ENCODE data around the gene TPPP. TPM values are rescaled to one million over a fixed set of nuclear protein-coding genes. Genes with fewer than 3 reads are reported as not detected.
A peak's percentile ranks its signal among the peaks of the same experiment; 100 is the strongest.

The TPPP gene
- total RNA-seq, 2 donors from 2014 or later = 0.05 TPM; not detected in 1

DNA sequence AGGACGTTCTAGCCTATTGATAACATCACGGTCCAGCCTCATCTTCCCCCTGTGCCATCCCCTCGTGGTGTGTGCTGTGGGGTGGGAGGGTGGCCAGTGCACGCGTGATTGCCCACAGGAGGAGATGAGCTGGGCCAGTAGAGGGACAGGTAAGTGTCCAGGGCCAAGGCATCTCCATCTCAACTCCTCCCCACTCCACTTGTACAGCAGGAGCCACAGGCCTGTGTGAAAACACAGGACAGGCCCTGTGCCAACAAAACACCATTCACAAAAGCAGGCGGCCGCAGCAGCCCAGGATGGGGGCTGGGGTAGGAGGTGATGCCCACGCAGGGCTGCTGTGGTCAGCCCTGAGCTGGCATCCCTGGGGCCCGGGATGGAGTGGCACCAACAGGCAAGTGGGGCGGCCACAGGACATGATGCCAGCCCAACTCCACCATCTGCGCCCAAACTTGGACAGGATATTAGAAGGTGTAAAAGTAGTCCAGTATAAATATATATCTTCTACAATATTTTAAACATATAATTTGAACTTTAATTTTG, 32.6 kb downstream of the TPPP start:
- Mint-ChIP-seq H3K4me3 (no peak overlapping the region), H3K9me3 (no peaks in the 10 kb centered on the region), H3K27me3 (no peaks in the 10 kb centered on the region), H3K36me3 (peaks cover 20% of the 10 kb centered on the region), H3K4me1 (ENCODE audit: low read depth in 2 of 2) (no peaks in the 10 kb centered on the region), H3K27ac (no peak overlapping the region)
- ATAC-seq (no peak), DNase-seq (ENCODE audit: low spot score) (no peak)

DNA sequence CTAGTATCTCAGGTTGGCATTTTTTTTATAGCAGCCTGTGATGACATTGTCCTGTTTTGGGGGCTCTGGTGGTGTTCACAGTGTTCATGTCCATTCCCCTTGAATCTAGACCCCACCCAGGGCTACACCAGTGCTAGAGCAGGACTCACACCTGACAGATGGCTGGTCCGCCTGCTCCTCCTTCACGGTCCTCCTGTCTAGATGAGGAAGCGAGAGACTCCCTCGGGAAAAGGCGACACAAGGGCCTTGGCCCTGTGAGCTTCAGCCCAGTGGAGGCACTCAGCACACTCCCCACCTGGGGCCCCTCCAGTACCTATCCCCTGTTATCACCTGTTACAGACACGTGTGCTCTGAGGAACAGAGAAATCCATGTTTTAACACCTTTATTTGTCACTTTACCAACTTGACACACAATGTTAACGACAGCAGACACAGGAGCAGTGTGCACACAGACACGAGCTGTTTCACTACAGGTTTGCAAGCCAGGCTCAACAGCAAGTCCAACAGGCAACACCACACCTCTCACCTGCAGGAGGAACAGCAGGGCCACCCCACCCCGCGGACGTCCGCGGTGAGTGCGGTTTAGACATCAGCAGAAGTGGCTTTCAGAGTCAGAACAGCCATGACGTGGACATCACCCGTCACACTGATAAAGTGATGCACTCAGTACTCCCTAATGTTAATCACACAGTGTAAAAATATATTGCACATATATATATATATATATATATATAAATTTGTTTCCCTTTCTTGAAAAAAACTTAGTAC, 33.5 kb downstream of the TPPP start:
- H3K27me3 Mint-ChIP-seq = no peaks in the 10 kb centered on the region
- H3K9me3 Mint-ChIP-seq = no peaks in the 10 kb centered on the region
- DNase-seq (ENCODE audit: low spot score) (no peak), ATAC-seq (no peak)
- no peak overlapping the region for H3K27ac Mint-ChIP-seq
- H3K4me1 Mint-ChIP-seq (ENCODE audit: low read depth in 2 of 2) = no peaks in the 10 kb centered on the region
- no peak overlapping the region for H3K4me3 Mint-ChIP-seq
- H3K36me3 Mint-ChIP-seq = peaks cover 20% of the 10 kb centered on the region

DNA sequence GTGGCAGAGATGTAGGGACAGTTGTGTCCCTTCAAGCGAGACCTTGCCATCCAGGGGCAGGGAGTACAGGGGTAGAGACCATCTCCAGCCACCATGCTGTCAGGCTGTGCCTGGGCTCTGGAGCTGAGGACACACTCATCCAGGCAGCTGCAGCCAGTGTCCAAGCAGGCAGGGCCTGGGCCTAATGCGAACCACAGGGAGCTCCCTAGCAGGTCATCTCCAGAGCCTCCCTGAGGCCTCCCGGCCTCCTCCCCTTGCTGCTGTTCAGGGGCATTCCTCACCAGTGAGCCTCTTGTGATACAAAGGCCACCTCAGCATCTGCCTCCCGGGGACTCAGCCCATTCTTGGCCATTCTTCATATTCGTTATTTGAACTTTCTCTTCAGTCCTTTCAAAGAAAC, 35.0 kb downstream of the TPPP start:
- Mint-ChIP-seq H3K27me3 (no peaks in the 10 kb centered on the region), H3K36me3 (peaks cover 26% of the 10 kb centered on the region), H3K9me3 (no peaks in the 10 kb centered on the region), H3K4me3 (no peak overlapping the region), H3K27ac (no peak overlapping the region), H3K4me1 (ENCODE audit: low read depth in 2 of 2) (no peaks in the 10 kb centered on the region)
- DNase-seq (ENCODE audit: low spot score) = no peak
- no peak for ATAC-seq

DNA sequence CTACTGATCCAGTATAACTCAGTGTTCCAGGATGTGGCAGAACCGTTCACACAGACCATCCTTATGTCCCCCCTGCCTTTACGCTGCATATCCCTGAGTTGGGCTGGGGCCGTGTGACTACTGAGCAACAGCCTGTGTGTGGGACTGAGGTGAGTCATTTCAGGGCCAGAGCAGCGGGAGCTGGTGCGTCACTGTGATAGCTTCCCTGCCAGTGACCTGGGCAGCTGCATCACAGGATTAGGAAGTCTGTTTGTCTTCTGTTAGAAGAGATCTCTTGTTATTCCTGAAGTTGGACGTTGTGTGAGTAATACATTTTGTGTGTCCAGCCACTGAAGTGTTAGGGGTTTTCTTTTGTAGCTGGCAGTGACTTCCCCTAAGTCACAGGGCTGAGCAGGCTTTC, 35.6 kb downstream of the TPPP start:
- DNase-seq (ENCODE audit: low spot score) = no peak
- no peak for ATAC-seq
- Mint-ChIP-seq H3K4me1 (ENCODE audit: low read depth in 2 of 2) (no peaks in the 10 kb centered on the region), H3K4me3 (no peak overlapping the region), H3K9me3 (no peaks in the 10 kb centered on the region), H3K27ac (no peak overlapping the region), H3K36me3 (peaks cover 26% of the 10 kb centered on the region), H3K27me3 (no peaks in the 10 kb centered on the region)

DNA sequence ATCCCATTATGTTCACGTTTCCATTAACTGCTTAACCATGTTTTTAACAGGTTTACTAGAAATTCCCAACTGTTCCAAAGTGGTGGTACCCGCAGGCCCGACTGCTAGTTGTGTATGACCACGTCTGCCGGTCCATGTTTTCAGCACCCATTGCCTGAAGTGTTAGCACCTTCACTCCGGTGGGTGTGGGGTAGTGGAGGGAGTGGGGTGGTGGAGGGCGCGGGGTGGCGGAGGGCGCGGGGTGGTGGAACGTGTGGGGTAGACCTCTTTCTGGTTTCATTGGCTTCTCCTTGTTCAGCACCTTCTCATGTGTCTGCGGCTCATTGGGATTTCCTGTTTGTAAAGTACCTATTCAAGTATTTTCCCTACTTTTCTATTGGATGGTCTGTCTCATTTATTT, 37.7 kb downstream of the TPPP start:
- H3K4me3 Mint-ChIP-seq = no peak overlapping the region
- DNase-seq (ENCODE audit: low spot score) (no peak), ATAC-seq (no peak)
- no peak overlapping the region for H3K27ac Mint-ChIP-seq
- no peaks in the 10 kb centered on the region for H3K9me3 Mint-ChIP-seq
- no peaks in the 10 kb centered on the region for H3K4me1 Mint-ChIP-seq (ENCODE audit: low read depth in 2 of 2)
- no peaks in the 10 kb centered on the region for H3K27me3 Mint-ChIP-seq
- peaks cover 23% of the 10 kb centered on the region for H3K36me3 Mint-ChIP-seq

DNA sequence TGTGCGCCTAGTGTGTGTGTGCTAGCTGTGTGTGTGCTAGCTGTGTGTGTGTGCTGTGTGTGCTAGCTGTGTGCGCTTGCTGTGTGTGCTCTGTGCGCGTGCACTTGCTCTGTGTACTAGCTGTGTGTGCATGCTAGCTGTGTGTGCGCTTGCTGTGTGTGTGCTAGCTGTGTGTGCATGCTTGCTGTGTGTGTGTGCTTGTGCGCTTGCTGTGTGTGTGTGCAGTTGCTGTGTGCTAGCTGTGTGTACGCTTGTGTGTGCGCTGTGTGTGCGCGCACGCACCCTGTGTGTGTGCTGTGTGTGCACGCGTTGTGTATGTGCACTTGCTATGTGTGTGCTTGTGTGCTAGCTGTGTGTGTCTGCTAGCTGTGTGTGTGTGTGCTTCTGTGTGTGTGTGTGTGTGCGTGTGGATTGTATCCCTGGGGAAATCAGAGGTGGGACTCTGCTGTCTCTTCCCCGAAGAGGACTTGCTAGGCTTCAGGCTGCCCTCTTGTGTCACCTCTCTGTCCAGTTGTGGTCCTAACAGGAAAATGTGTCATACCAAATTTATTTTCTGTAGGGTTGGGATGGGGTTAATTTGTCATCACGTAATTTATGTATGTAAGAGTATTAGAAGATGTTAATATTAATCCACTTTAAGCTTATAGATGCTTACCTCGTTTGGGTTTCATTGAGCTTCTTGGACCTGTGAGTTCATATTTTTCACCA, 38.9 kb downstream of the TPPP start:
- peak in 1 of 2 donors; percentile 36 for ATAC-seq
- no peak for DNase-seq (ENCODE audit: low spot score)
- Mint-ChIP-seq H3K9me3 (no peaks in the 10 kb centered on the region), H3K27ac (no peak overlapping the region), H3K27me3 (no peaks in the 10 kb centered on the region), H3K4me3 (no peak overlapping the region), H3K4me1 (ENCODE audit: low read depth in 2 of 2) (no peaks in the 10 kb centered on the region), H3K36me3 (peaks cover 22% of the 10 kb centered on the region)

DNA sequence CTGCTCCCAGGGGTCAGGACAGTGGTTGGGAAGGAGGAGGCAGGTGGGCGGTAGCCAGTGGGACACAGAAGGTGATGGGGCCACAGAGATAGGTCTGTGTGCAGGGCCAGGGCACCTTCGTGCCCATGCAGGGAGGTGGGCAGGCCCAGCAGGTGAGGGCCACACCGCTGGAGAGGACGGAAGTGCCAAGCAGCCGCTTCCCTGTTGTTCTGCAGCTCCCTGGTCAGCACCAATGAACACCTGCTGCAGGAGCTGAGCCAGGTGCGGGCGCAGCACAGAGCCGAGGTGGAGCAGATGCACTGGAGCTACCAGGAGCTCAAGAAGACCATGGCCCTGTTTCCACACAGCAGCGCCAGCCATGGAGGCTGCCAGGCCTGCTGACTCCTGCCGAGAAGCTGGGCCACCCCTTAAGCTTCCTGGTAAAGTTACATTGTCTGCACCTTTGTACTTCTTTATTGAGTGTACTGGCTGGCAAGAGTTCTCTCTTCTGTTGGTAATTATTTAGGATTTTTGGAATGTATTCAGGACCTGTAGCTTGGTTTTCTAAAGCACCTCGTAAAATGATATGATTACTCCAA, 40.3 kb downstream of the TPPP start:
- peaks cover 17% of the 10 kb centered on the region for H3K36me3 Mint-ChIP-seq
- DNase-seq (ENCODE audit: low spot score) (no peak), ATAC-seq (peak in 1 of 2 donors; percentile 20)
- no peaks in the 10 kb centered on the region for H3K27me3 Mint-ChIP-seq
- no peak overlapping the region for H3K4me3 Mint-ChIP-seq
- H3K4me1 Mint-ChIP-seq (ENCODE audit: low read depth in 2 of 2) = no peaks in the 10 kb centered on the region
- H3K9me3 Mint-ChIP-seq = no peaks in the 10 kb centered on the region
- H3K27ac Mint-ChIP-seq = no peak overlapping the region

DNA sequence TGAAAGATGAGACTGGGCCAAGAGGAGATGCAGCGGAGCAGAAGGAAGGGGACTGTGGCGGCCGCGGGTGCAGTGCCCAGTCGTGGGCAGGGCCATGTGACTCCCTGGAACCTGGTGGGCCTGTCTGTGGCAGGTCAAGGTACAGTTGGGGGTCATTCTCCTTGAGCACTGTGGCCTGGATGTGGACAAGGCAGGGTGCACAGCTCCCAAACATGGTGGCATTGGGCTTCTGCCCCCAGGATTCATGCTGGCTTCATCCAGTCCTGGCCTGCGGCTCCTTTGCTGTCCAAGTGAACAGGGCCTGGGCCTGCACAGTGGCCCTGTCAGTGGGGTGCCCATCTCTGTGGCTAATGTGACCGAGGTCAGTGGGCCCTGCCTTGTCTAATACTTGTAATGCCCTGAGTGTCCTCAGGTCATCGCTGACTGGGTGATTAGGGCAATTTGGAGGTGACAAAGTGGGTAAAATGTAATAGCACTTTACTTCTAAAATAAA, 41.1 kb downstream of the TPPP start:
- Mint-ChIP-seq H3K27me3 (no peaks in the 10 kb centered on the region), H3K4me3 (no peak overlapping the region), H3K27ac (no peak overlapping the region), H3K36me3 (peaks cover 12% of the 10 kb centered on the region), H3K9me3 (no peaks in the 10 kb centered on the region), H3K4me1 (ENCODE audit: low read depth in 2 of 2) (no peaks in the 10 kb centered on the region)
- ATAC-seq = no peak
- DNase-seq (ENCODE audit: low spot score) = no peak

DNA sequence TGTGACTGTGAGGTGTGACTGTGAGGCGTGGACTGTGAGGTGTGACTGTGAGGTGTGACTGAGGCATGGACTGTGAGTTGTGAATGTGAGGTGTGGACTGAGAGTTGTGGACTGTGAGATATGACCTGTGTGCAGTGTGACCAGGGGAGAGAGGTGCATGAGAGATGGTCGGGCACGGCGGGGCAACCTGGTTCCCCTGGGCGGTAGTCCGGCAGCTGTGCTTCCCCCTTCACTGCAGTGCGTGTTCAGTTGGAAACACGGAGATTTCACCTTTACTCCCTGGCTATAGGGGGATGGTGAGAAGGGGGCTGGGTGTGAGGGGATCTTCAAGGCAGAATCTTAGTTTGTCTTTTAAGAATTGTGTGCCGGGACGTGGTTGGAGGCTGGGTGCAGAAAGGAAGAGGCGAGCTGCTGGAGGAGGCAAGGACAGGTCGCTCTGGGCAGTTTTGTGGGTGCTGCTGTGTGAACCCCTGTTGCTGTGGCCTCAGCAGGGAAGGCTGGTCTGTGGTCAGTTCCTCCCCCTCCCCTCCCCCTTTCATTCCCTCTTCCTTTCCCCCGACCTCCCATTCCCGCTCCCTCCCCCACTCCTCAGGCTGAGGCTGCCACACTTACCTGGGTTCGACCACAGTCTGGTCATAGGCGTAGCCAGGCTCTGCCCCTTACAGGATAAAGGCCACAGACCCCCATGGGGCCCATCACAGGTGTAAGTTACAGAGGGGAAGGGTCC, 41.7 kb downstream of the TPPP start:
- no peak overlapping the region for H3K27ac Mint-ChIP-seq
- H3K9me3 Mint-ChIP-seq = no peaks in the 10 kb centered on the region
- DNase-seq (ENCODE audit: low spot score) (no peak), ATAC-seq (no peak)
- H3K36me3 Mint-ChIP-seq = peaks cover 11% of the 10 kb centered on the region
- H3K27me3 Mint-ChIP-seq = no peaks in the 10 kb centered on the region
- H3K4me3 Mint-ChIP-seq = no peak overlapping the region
- no peaks in the 10 kb centered on the region for H3K4me1 Mint-ChIP-seq (ENCODE audit: low read depth in 2 of 2)

DNA sequence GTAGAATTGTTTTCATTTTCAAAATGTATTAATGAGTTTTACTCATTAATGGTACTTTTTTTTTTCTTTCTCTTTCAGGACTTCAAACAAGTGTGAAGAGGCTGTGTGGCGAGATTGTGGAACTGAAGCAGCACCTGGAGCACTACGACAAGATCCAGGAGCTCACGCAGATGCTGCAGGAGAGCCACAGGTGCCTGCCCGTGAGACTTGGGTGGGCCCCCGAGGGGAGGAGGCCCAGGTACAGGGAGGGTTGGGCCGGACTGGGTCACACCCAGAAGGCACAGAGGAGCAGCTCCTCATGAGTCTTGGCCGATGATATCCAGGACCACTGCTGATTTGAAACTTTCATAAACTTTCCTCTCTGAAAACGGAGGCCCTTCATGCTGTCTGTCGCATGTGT, 45.4 kb downstream of the TPPP start:
- Mint-ChIP-seq H3K4me1 (ENCODE audit: low read depth in 2 of 2) (no peaks in the 10 kb centered on the region), H3K27me3 (no peaks in the 10 kb centered on the region), H3K36me3 (peaks cover 6% of the 10 kb centered on the region), H3K9me3 (no peaks in the 10 kb centered on the region), H3K4me3 (no peak overlapping the region), H3K27ac (no peak overlapping the region)
- ATAC-seq (no peak), DNase-seq (ENCODE audit: low spot score) (no peak)

DNA sequence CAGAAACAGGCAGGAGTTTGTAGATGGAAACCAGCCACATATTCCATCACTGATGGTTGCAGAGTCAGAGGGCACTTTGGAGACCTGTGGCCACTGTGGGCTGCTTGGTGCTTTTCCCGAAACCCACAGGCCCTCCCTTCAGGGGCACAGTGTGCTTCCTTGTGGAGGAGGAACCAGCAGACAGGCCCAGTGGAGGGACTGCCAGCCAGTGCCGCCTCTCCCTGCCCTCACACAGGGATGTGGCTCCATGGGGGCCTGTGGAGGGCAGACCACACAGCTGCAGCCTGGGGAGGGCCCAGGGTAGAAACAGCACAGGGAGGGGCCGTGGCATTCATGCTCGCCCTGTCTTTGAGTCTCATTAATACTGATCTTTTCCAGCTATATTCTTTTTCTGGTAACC, 45.8 kb downstream of the TPPP start:
- ATAC-seq (no peak), DNase-seq (ENCODE audit: low spot score) (no peak)
- Mint-ChIP-seq H3K27ac (no peak overlapping the region), H3K4me1 (ENCODE audit: low read depth in 2 of 2) (no peaks in the 10 kb centered on the region), H3K36me3 (peaks cover 6% of the 10 kb centered on the region), H3K4me3 (no peak overlapping the region), H3K27me3 (no peaks in the 10 kb centered on the region), H3K9me3 (no peaks in the 10 kb centered on the region)

DNA sequence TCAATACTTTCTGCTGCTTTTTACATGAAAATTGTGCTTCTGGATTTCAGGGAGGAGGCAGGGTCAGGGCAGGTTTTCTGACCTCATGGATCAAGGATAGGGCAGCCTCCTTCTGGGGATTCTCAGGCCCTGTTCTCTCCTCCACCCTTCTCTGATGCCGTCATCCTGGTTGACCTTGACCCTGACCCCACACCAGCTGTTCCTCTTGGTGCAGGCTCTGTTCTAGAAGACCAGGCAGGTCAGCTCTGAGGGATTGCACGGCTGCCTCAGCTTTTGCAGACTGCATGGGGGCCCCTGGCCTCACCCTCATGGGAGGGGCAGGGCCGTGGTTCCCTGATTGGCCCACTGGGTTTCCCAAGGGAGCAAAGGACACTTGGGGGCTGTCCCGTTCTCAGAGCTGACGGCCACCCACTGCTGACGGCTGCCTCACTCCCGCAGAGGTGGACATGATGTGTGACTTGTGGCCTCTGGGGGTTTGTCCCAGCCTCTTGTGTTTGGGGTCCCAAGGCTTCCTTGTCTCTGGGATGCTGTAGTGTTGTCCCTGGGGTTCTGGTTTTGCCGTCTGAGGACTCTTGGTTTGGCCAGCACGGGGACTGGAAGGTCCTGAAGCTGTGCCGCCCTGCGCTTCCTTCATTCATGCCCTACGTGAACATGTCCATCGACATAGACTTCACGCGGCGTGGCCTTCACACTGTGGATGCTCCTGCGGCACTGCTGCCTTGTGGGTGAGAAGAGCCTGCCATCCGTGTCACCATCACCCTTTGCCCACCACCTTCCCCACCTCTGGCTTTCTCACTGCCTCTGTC, 46.6 kb downstream of the TPPP start:
- H3K36me3 Mint-ChIP-seq = peaks cover 6% of the 10 kb centered on the region
- no peak for ATAC-seq
- H3K27ac Mint-ChIP-seq = no peak overlapping the region
- H3K4me1 Mint-ChIP-seq (ENCODE audit: low read depth in 2 of 2) = no peaks in the 10 kb centered on the region
- H3K27me3 Mint-ChIP-seq = no peaks in the 10 kb centered on the region
- H3K4me3 Mint-ChIP-seq = no peak overlapping the region
- no peaks in the 10 kb centered on the region for H3K9me3 Mint-ChIP-seq
- no peak for DNase-seq (ENCODE audit: low spot score)

DNA sequence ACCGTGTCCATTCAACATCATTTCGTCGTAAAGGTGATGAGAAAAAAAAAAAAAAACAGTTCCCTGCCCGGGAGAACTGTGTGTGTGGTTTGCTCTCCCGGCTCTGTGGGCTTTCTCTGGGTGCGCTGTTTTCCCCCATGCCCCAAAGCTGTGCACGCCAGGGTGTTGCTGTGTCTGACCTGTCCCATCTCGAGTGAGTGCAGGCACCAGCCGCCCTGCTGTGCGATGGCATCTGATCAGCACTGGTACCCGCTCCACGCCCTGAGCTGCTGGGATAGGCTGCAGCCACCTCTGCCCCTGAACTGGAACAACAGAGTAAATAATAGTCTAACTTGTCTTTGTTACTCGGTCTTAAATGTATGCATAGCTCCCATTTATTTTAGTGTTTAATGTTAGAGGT, 47.7 kb downstream of the TPPP start:
- H3K4me1 Mint-ChIP-seq (ENCODE audit: low read depth in 2 of 2) = no peaks in the 10 kb centered on the region
- no peak overlapping the region for H3K4me3 Mint-ChIP-seq
- peaks cover 6% of the 10 kb centered on the region for H3K36me3 Mint-ChIP-seq
- no peak for DNase-seq (ENCODE audit: low spot score)
- H3K27me3 Mint-ChIP-seq = no peaks in the 10 kb centered on the region
- H3K9me3 Mint-ChIP-seq = no peaks in the 10 kb centered on the region
- H3K27ac Mint-ChIP-seq = no peak overlapping the region
- ATAC-seq = no peak

Measured in natural killer cell treated with Interleukin-12 subunit alpha and Interleukin-12 subunit beta and Interleukin-15 and Interleukin-18, amount 100 ng/mL, for 72 hours (primary cell).